ENCODE results near the gene GALNS.
A peak's percentile ranks its signal among the peaks of the same experiment; 100 is the strongest.

Gene GALNS, protein sequence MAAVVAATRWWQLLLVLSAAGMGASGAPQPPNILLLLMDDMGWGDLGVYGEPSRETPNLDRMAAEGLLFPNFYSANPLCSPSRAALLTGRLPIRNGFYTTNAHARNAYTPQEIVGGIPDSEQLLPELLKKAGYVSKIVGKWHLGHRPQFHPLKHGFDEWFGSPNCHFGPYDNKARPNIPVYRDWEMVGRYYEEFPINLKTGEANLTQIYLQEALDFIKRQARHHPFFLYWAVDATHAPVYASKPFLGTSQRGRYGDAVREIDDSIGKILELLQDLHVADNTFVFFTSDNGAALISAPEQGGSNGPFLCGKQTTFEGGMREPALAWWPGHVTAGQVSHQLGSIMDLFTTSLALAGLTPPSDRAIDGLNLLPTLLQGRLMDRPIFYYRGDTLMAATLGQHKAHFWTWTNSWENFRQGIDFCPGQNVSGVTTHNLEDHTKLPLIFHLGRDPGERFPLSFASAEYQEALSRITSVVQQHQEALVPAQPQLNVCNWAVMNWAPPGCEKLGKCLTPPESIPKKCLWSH

DNA sequence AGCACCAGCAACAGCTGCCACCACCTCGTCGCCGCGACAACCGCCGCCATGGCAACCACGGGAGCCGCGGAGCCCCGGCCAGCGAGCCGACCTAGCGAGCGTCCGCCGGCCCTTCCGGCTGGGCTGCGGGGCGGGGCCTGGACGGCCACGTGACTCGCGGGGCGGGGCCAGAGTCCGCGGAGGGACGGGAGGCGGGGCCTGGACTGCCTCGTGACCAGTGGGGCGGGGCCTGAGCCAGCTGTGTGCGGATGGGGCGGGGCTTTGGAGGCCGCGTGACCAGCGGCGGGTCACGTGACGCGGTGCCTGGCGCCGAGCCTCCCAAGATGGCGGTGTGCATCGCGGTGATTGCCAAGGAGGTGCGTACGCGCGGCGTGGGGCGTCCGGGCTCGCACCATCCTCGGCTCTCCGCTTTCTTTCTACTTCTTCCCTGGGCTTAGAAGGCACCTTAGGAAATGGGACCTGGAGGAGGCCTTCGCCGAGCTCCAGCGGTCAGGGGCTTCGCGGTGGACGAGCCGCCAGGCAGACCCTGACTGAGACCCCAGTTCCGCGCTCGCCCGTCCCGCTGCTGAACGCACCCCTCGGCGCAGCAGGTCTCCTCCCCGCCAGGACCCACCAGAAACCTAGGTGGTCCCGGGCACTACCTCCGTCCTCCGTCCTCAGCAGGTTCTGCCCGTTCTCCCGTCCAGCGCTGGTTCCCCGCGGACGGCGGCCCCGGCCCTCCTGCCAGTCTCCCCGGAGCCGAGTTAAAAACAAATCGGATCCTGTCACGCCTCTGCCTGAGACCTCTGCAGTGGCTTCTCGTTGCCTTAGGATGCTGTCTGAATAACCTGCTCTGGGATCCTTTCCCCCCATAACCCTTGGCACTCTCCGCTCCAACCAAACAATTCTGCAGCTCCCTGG lies at the start of gene GALNS, which contains the start of gene TRAPPC2L:
TSS of gene GALNS (minus strand) at position 120 of the 900 bp plus-strand sequence. CDS start at position 50, 70 bp downstream.
TSS of gene TRAPPC2L (plus strand) at position 300 of the 900 bp plus-strand sequence. CDS start at position 324, 24 bp downstream.
- peak within 1 kb of the TSS; percentile 99 for H3K4me3 ChIP-seq (ENCODE audit: low read depth, low read length)
- TF ChIP-seq, protein P1, sequence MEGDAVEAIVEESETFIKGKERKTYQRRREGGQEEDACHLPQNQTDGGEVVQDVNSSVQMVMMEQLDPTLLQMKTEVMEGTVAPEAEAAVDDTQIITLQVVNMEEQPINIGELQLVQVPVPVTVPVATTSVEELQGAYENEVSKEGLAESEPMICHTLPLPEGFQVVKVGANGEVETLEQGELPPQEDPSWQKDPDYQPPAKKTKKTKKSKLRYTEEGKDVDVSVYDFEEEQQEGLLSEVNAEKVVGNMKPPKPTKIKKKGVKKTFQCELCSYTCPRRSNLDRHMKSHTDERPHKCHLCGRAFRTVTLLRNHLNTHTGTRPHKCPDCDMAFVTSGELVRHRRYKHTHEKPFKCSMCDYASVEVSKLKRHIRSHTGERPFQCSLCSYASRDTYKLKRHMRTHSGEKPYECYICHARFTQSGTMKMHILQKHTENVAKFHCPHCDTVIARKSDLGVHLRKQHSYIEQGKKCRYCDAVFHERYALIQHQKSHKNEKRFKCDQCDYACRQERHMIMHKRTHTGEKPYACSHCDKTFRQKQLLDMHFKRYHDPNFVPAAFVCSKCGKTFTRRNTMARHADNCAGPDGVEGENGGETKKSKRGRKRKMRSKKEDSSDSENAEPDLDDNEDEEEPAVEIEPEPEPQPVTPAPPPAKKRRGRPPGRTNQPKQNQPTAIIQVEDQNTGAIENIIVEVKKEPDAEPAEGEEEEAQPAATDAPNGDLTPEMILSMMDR (IDR thresholded peaks at IDR 0.05; ENCODE audit: insufficient read depth, low read depth, low read length, missing control alignments), result no peak
- DNase-seq (ENCODE audit: low read depth), result peak; percentile 98

DNA sequence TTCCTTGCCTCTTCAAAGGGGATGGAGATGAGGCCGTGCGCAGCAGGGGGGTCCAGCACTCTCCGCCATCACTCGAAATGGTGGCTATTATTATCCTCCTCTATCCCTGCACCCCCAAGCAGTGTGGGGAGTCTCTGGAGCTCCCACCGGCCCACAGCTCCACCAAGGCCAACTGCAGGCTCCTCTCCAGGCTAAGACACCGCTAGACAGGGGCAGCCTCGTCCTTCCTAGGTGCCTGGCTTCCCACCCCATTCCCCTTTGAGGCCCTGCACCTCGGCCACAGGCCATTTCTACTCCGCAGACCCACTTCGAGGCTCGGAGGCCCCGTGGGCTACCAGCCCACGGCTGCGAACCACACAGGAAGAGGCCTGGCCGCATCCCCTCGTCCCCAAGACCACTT lies 49.3 kb upstream of the GALNS start:
- DNase-seq (ENCODE audit: low read depth), result no peak
- TF ChIP-seq, protein P1 (IDR thresholded peaks at IDR 0.05; ENCODE audit: insufficient read depth, low read depth, low read length, missing control alignments), result no peak
- H3K4me3 ChIP-seq (ENCODE audit: low read depth, low read length), result no peak overlapping the region

DNA sequence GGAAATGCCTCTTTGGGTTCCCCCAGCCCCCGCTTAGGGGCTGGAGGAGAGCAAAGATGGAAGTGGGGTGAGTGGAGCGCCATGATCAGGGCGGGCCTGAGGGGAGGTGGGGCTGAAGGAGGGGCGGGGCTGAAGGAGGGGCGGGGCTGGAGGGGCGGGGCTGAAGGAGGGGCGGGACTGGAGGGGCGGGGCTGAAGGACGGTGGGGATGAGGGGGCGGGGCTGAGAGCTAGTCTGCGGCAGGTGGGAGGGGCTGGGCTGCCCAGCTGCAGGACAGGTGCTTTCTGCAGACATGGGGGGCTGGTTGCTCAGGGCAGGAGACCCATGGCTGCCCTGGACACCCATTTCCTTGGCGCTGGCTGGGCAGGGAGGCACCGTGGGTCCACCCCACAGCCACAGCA lies 48.8 kb upstream of the GALNS start:
- no peak overlapping the region for H3K4me3 ChIP-seq (ENCODE audit: low read depth, low read length)
- DNase-seq (ENCODE audit: low read depth), result peak; percentile 63
- TF ChIP-seq, protein P1 (IDR thresholded peaks at IDR 0.05; ENCODE audit: insufficient read depth, low read depth, low read length, missing control alignments), result no peak

DNA sequence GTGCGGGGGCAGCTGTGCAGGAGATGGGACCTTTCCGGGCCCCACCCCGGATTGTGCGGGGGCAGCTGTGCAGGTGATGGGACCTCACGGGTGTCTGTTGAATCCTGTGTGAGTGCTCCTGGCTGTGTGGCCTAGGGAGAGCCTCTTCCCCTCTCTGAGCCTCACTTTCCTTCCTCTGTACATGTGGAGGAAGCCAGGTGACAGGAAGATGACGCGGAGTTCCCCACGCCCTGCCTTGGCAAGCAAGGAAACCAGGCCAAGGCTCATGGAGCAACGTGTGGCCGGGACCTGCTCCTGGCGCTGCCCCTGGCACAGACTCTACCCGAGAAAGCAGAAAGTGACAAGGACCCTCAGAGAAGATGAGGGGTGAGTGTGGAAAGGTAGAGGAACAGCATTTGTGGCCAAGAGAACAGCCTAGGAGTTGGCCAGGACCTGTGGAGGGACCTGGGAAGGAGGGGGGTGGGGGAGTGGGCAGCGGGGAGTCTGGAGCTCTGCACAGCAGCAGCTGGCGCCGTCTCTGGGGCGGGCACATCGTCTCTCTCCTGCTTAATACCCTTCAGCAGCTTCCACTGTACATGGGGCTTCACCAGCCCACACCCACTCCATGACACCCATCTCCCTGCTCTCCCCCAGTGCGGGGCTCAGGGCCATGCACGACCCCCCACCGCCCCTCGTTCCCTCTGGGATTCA lies 48.1 kb upstream of the GALNS start:
- no peak for DNase-seq (ENCODE audit: low read depth)
- TF ChIP-seq, protein P1 (IDR thresholded peaks at IDR 0.05; ENCODE audit: insufficient read depth, low read depth, low read length, missing control alignments), result no peak
- no peak overlapping the region for H3K4me3 ChIP-seq (ENCODE audit: low read depth, low read length)

DNA sequence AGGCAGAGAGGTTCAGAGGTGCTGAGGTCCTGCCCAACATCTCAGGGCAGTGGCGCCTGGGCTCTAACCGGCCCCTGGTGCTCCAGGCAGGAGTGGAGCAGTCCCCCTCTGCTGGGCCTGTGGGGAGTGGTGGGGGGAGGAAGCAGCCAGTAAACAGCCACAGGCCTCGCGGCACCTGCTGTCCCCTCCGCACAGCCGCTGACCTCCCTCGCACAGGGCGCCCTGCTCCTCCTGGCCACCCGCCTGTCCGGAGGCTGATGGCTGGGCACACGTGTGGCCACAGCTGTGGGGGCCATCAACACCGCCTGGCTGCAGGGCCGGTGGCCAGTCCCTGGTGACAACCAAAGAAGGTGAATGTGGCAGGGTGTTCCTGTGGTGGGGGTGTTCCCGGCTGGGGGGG lies 46.5 kb upstream of the GALNS start:
- no peak for DNase-seq (ENCODE audit: low read depth)
- no peak overlapping the region for H3K4me3 ChIP-seq (ENCODE audit: low read depth, low read length)
- TF ChIP-seq, protein P1 (IDR thresholded peaks at IDR 0.05; ENCODE audit: insufficient read depth, low read depth, low read length, missing control alignments), result no peak

DNA sequence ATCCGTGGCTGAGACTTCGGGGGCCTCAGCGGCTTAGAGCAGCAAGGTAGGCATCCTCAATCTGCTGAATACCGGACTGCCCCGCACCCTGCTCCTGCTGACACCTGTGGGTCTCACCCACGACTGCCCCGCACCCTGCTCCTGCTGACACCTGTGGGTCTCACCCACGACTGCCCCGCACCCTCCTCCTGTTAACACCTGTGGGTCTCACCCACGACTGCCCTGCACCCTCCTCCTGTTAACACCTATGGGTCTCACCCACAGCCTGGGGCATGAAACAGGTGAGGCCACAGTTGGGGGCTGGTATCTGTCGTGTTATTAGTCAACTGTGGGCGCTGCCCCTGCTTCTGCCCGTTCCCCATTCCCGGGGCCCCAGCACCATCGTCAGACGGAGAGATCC lies 46.0 kb upstream of the GALNS start:
- TF ChIP-seq, protein P1 (IDR thresholded peaks at IDR 0.05; ENCODE audit: insufficient read depth, low read depth, low read length, missing control alignments), result no peak
- no peak for DNase-seq (ENCODE audit: low read depth)
- no peak overlapping the region for H3K4me3 ChIP-seq (ENCODE audit: low read depth, low read length)
